Activated T-cell treated with anti-CD3 and anti-CD28 coated beads, Interleukin-2, amount 50 U/mL, for 24 hours (primary cell): ENCODE measurements around the gene MDFIC2.
"Not testable (repeated sequence)": the region's sequence is repeated elsewhere in the genome, so short reads cannot be mapped to it uniquely, and the experiment has no call there.

Experiments used
- DNase-seq: peaks from one replicate; pipeline ENCODE4 v3.0.0-alpha.2; 2020
- H3K27ac Mint-ChIP-seq: 2 replicates; pipeline ENCODE4 v1.8.0; 2020; ENCODE audit warnings: mild to moderate bottlenecking, mixed read lengths
- H3K27me3 Mint-ChIP-seq: 2 replicates; pipeline ENCODE4 v1.8.0; 2020; ENCODE audit warnings: mixed read lengths
- H3K36me3 Mint-ChIP-seq: 2 replicates; pipeline ENCODE4 v1.8.0; 2020; ENCODE audit warnings: low read depth, mixed read lengths
- H3K4me1 Mint-ChIP-seq: 2 replicates; pipeline ENCODE4 v1.8.0; 2020; ENCODE audit warnings: low read depth, mixed read lengths
- H3K4me3 Mint-ChIP-seq: 2 replicates; pipeline ENCODE4 v1.8.0; 2020; ENCODE audit warnings: mild to moderate bottlenecking, moderate library complexity, mixed read lengths
- H3K9me3 Mint-ChIP-seq: 2 replicates; pipeline ENCODE4 v1.8.0; 2020; ENCODE audit warnings: mixed read lengths

The MDFIC2 gene

DNA sequence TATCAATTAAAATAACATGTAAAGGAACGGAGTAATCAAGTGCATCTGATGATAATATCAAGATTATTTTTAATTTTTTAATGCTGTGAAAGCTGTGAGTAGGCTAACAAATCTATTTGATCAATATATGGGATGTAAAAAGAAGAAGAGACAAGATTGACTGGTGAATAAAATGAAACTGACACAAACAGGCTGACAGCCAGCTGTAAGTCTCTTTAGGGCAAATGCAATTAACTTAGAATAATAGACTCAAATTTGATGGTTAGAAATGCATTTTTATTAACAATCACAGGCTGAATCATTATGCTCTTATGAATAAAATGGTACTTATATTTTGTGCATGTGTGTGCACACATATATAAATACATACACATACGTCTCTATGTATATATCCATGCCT, 68.0 kb downstream of the MDFIC2 start:
- Mint-ChIP-seq H3K4me3 (no peak overlapping the region), H3K4me1 (no peaks in the 10 kb centered on the region), H3K36me3 (no peaks in the 10 kb centered on the region), H3K27me3 (peaks cover 6% of the 10 kb centered on the region), H3K27ac (no peak overlapping the region), H3K9me3 (peaks cover 5% of the 10 kb centered on the region)
- no peak for DNase-seq

- Mint-ChIP-seq H3K27me3 (peaks cover 6% of the 10 kb centered on the region), H3K4me1 (no peaks in the 10 kb centered on the region), H3K4me3 (no peak overlapping the region), H3K36me3 (no peaks in the 10 kb centered on the region), H3K27ac (no peak overlapping the region), H3K9me3 (peaks cover 5% of the 10 kb centered on the region)
- no peak for DNase-seq
Observed at GRCh38 chr3:70242297-70242882, 70.0 kb downstream of the MDFIC2 start.

DNA sequence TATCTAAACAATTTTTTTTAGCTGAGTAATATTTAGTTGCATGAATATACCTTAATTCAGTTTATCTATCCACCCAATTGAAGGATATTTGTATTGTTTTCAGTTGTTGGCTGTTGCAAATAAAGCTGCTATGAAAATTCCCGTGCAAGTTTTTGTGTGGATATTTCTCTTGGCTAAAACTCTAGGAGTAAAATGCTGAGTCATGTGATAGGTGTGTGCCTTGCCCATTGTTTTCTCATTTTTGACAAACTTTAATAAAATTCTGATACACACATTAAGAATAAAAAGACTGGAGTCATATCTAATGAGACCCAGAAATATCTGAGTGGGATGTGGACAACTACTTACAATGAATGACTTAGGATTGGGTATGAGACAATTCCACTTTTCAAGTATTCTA, 78.6 kb downstream of the MDFIC2 start:
- H3K27ac Mint-ChIP-seq: no peak overlapping the region
- no peak overlapping the region for H3K4me3 Mint-ChIP-seq
- H3K27me3 Mint-ChIP-seq: no peaks in the 10 kb centered on the region

GRCh38 chr3:70233112-70233511, 79.3 kb downstream of the MDFIC2 start:
- no peak overlapping the region for H3K4me3 Mint-ChIP-seq
- no peaks in the 10 kb centered on the region for H3K4me1 Mint-ChIP-seq
- H3K9me3 Mint-ChIP-seq: no peaks in the 10 kb centered on the region
- no peaks in the 10 kb centered on the region for H3K27me3 Mint-ChIP-seq
- no peaks in the 10 kb centered on the region for H3K36me3 Mint-ChIP-seq
- no peak overlapping the region for H3K27ac Mint-ChIP-seq
- no peak for DNase-seq

More for the DNA sequence above, 78.6 kb downstream of the MDFIC2 start:
- no peaks in the 10 kb centered on the region for H3K4me1 Mint-ChIP-seq
- DNase-seq: no peak
- H3K36me3 Mint-ChIP-seq: no peaks in the 10 kb centered on the region
- no peaks in the 10 kb centered on the region for H3K9me3 Mint-ChIP-seq

- no peaks in the 10 kb centered on the region for H3K27me3 Mint-ChIP-seq
- no peak overlapping the region for H3K27ac Mint-ChIP-seq
- DNase-seq: no peak
- no peaks in the 10 kb centered on the region for H3K4me1 Mint-ChIP-seq
- H3K4me3 Mint-ChIP-seq: no peak overlapping the region
- no peaks in the 10 kb centered on the region for H3K9me3 Mint-ChIP-seq
- H3K36me3 Mint-ChIP-seq: no peaks in the 10 kb centered on the region
Observed at GRCh38 chr3:70231266-70231701, 81.2 kb downstream of the MDFIC2 start.

GRCh38 chr3:70227437-70227836, 85.0 kb downstream of the MDFIC2 start:
- Mint-ChIP-seq H3K4me1 (no peaks in the 10 kb centered on the region), H3K27me3 (no peaks in the 10 kb centered on the region), H3K4me3 (no peak overlapping the region), H3K36me3 (no peaks in the 10 kb centered on the region), H3K9me3 (no peaks in the 10 kb centered on the region), H3K27ac (no peak overlapping the region)
- no peak for DNase-seq

DNA sequence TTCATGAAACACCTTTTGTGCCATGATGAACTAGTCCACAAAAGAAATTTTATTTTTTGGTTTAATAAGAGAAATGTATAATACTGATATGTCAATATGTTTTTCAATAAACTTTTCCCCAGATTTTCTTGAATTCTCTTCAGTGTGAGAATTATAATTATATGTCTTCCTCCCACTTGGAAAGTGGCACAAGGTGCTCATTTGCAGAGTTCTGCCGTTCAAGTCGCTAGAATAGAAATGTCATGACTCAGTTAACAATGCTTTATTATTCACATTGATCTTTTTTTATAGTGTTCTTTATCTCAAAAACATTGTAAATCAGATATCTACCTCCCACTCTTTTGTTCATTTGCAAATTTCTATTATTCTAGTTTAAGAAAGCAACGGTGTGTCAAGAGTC, 87.3 kb downstream of the MDFIC2 start:
- Mint-ChIP-seq H3K9me3 (no peaks in the 10 kb centered on the region), H3K4me3 (no peak overlapping the region), H3K4me1 (no peaks in the 10 kb centered on the region), H3K36me3 (no peaks in the 10 kb centered on the region), H3K27me3 (no peaks in the 10 kb centered on the region), H3K27ac (no peak overlapping the region)
- DNase-seq: no peak

GRCh38 chr3:70224337-70224736, 88.1 kb downstream of the MDFIC2 start:
- Mint-ChIP-seq H3K4me3 (no peak overlapping the region), H3K27me3 (no peaks in the 10 kb centered on the region), H3K9me3 (no peaks in the 10 kb centered on the region), H3K27ac (no peak overlapping the region), H3K36me3 (no peaks in the 10 kb centered on the region), H3K4me1 (no peaks in the 10 kb centered on the region)
- no peak for DNase-seq

- DNase-seq: no peak
Observed at GRCh38 chr3:70218471-70218870, 94.0 kb downstream of the MDFIC2 start.

DNA sequence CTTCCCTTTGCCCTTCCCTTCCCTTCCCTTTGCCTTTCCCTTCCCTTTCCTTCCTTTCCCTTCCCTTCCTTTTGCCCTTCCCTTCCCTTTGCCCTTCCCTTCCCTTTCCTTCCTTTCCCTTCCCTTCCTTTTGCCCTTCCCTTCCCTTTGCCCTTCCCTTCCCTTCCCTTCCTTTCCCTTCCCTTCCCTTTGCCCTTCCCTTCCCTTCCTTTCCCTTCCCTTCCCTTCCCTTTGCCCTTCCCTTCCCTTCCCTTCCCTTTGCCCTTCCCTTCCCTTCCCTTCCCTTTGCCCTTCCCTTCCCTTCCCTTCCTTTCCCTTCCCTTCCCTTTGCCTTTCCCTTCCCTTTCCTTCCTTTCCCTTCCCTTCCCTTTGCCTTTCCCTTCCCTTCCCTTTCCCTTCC, 101.2 kb downstream of the MDFIC2 start:
- not testable (repeated sequence) for H3K4me1 Mint-ChIP-seq, DNase-seq, H3K9me3 Mint-ChIP-seq, H3K4me3 Mint-ChIP-seq, H3K27ac Mint-ChIP-seq, H3K36me3 Mint-ChIP-seq, H3K27me3 Mint-ChIP-seq

More at GRCh38 chr3:70218471-70218870, 94.0 kb downstream of the MDFIC2 start:
- no peak overlapping the region for H3K4me3 Mint-ChIP-seq
- H3K27ac Mint-ChIP-seq: no peak overlapping the region
- no peaks in the 10 kb centered on the region for H3K9me3 Mint-ChIP-seq
- H3K36me3 Mint-ChIP-seq: no peaks in the 10 kb centered on the region
- peaks cover 3% of the 10 kb centered on the region for H3K27me3 Mint-ChIP-seq
- no peaks in the 10 kb centered on the region for H3K4me1 Mint-ChIP-seq

DNA sequence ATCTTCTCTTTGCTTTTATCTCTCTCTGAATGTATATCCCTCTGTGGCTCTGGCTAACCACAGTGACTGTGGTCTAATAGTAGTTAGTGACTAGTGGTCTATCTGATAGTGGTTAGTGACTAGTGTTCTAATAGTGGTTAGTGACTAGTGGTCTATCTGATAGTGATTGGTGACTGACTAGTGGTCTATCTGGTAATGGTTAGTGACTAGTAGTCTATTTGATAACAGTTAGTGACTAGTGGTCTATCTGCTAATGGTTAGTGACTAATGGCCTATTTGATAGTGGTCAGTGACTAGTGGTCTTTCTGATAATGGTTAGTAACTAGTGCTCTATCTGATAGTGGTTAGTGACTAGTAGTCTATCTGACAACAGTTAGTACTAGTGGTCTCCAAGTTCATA, 110.5 kb downstream of the MDFIC2 start:
- H3K27me3 Mint-ChIP-seq: peaks cover 3% of the 10 kb centered on the region
- no peak for DNase-seq
- H3K4me1 Mint-ChIP-seq: no peaks in the 10 kb centered on the region
- H3K4me3 Mint-ChIP-seq: no peak overlapping the region
- H3K27ac Mint-ChIP-seq: no peak overlapping the region
- peaks cover 2% of the 10 kb centered on the region for H3K9me3 Mint-ChIP-seq
- no peaks in the 10 kb centered on the region for H3K36me3 Mint-ChIP-seq

DNA sequence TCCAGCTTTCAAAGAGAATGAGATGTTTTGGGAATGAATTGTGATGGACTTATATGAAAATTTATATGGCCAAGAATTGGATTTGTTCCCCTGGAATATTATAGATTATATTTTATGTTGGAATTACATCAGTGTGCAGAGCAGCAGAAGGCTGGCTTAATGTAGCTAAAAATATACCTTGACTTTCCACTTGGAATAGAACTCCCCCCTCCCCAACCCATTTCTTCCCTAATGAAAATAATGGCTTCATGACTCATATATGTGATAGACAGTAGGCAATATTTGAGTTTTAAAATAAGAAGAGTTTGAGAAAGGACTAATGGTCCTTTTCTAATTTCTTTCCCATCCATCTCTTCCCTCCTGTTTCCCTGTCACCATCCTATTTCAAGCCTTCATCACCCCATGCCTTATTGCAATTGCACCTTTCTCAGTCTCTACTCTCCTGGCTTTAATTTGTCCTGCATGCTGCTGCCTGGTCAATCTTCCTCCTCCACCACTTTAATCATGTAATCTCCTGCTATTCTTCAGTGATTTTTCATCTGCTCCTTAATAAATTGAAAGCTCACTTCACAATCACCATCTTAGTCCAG, 122.5 kb downstream of the MDFIC2 start:
- Mint-ChIP-seq H3K4me1 (no peaks in the 10 kb centered on the region), H3K36me3 (no peaks in the 10 kb centered on the region), H3K27me3 (no peaks in the 10 kb centered on the region), H3K27ac (no peak overlapping the region), H3K4me3 (no peak overlapping the region), H3K9me3 (no peaks in the 10 kb centered on the region)
- DNase-seq: no peak

DNA sequence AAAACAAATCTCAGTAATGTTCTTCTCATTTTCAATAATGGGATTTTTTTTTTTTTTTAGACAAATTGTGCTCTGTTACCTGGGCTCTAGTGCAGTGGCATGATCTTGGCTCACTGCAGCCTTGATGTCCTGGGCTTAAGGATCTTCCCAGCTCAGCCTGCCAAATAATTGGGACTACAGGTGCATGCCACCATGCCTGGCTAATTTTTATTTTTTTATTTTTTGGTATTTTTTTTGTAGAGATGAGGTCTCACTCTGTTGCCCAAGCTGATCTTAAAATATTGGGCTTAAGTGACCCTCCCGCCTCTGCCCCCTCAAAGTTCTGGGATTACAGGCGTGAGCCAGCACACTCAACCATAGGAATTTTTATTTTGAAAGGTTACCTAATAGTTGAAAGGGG, 126.2 kb downstream of the MDFIC2 start:
- no peaks in the 10 kb centered on the region for H3K9me3 Mint-ChIP-seq
- H3K36me3 Mint-ChIP-seq: no peaks in the 10 kb centered on the region
- no peaks in the 10 kb centered on the region for H3K4me1 Mint-ChIP-seq

GRCh38 chr3:70185661-70186060, 126.8 kb downstream of the MDFIC2 start:
- Mint-ChIP-seq H3K4me3 (no peak overlapping the region), H3K36me3 (no peaks in the 10 kb centered on the region), H3K27ac (no peak overlapping the region), H3K4me1 (no peaks in the 10 kb centered on the region), H3K27me3 (peaks cover 9% of the 10 kb centered on the region), H3K9me3 (no peaks in the 10 kb centered on the region)
- DNase-seq: no peak

More for the DNA sequence above, 126.2 kb downstream of the MDFIC2 start:
- Mint-ChIP-seq H3K27me3 (peaks cover 9% of the 10 kb centered on the region), H3K4me3 (no peak overlapping the region), H3K27ac (no peak overlapping the region)
- DNase-seq: no peak

- DNase-seq: no peak
- Mint-ChIP-seq H3K27me3 (peaks cover 12% of the 10 kb centered on the region), H3K4me3 (no peak overlapping the region), H3K4me1 (no peaks in the 10 kb centered on the region), H3K27ac (no peak overlapping the region), H3K36me3 (no peaks in the 10 kb centered on the region), H3K9me3 (no peaks in the 10 kb centered on the region)
Observed at GRCh38 chr3:70183781-70184504, 128.5 kb downstream of the MDFIC2 start.
